ENCODE results near the gene CD33. TPM values are rescaled to one million over a fixed set of nuclear protein-coding genes. Genes with fewer than 3 reads are reported as not detected.

CD33 gene
- total RNA-seq, 3 donors from 2014 or later (not counting 1 experiment from before 2014, with no cell fraction given) = 2.3 to 6.5 (median 6.0) TPM

DNA sequence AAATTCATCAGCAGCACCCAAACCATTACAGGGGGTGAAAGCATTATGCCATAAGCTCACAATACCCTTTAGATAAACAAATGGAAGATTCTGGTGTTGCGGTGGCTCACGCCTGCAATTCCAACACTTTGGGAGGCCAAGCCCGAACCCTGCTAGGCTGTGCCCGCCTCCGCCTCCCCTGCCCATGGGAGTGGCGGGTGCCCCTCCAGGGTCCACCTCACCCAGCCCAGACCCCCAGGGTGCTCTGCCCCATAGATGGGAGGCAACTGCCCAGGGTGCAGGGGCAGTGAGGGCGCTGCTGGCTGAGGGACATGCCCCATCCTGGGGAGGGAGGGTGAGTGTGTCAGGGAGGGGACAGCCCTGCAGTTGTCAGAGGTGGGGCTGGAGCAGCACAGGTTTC is 16.0 kb downstream of the CD33 start:
- 94% methylated on average over 7 of the region's 7 CpGs for WGBS (ENCODE audit: insufficient coverage)
- no peaks in the 10 kb centered on the region for H3K9me3 Mint-ChIP-seq
- no peak overlapping the region for H3K4me3 ChIP-seq (ENCODE audit: low read length)
- peaks cover 15% of the 10 kb centered on the region for H3K4me1 ChIP-seq (ENCODE audit: control insufficient read depth, insufficient read depth, low read length)
- H3K4me1 Mint-ChIP-seq = peaks cover 21 to 23% of the 10 kb centered on the region in 2 donors
- DNase-seq = no peak
- ATAC-seq = no peak
- H3K9me3 ChIP-seq (ENCODE audit: control insufficient read depth, insufficient read depth, low read length) = no peaks in the 10 kb centered on the region
- no peaks in the 10 kb centered on the region for H3K36me3 Mint-ChIP-seq
- no peak overlapping the region for H3K4me3 Mint-ChIP-seq
- no peak overlapping the region for H3K27ac Mint-ChIP-seq
- H3K36me3 ChIP-seq (ENCODE audit: control insufficient read depth, insufficient read depth, low read length) = no peaks in the 10 kb centered on the region
- H3K27me3 ChIP-seq (ENCODE audit: control insufficient read depth, insufficient read depth, low read length) = no peaks in the 10 kb centered on the region
- peaks cover 5 to 10% of the 10 kb centered on the region in 2 donors for H3K27me3 Mint-ChIP-seq (ENCODE audit: low read depth in 2 of 2)
- H3K27ac ChIP-seq (ENCODE audit: low read length) = no peak overlapping the region
- intact Hi-C loops (cut with micrococcal nuclease) = no loop called here
- TF ChIP-seq, protein P1, sequence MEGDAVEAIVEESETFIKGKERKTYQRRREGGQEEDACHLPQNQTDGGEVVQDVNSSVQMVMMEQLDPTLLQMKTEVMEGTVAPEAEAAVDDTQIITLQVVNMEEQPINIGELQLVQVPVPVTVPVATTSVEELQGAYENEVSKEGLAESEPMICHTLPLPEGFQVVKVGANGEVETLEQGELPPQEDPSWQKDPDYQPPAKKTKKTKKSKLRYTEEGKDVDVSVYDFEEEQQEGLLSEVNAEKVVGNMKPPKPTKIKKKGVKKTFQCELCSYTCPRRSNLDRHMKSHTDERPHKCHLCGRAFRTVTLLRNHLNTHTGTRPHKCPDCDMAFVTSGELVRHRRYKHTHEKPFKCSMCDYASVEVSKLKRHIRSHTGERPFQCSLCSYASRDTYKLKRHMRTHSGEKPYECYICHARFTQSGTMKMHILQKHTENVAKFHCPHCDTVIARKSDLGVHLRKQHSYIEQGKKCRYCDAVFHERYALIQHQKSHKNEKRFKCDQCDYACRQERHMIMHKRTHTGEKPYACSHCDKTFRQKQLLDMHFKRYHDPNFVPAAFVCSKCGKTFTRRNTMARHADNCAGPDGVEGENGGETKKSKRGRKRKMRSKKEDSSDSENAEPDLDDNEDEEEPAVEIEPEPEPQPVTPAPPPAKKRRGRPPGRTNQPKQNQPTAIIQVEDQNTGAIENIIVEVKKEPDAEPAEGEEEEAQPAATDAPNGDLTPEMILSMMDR (IDR thresholded peaks at IDR 0.05) = no peak

DNA sequence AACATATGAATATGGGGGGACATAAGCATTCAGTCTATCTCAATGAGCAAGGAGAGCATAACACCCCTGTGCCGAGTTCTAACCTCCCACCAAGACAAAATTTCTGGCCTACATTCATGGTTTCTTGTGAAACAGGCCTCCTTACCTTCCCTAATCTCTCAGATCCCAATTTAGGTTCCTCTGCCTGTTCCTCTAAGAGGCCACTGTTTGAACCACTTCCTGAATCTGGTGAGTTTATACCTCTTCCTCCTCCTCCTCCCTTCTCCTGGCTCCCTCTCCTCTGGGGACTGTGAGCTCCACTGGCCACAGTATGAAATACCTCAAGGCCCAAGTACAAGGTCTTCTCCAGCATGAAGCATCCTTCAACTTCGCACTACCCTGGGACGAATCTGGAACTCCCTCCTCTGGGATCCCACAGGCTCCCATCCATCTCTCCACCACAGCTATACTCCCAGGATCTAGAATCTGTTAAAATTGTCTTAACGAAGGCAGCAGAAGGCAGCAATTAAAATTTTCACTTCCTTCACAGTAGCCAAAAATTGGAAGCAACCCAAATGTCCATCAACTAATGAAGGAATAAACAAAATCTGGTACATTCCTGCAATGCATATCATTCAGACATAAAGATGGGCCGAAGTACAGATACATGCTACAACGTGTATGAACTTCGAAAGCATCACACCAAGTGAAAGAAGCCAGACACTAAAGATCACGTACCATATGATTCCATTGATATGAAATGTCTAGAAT is 18.2 kb downstream of the CD33 start:
- H3K27me3 ChIP-seq (ENCODE audit: control insufficient read depth, insufficient read depth, low read length) = no peaks in the 10 kb centered on the region
- intact Hi-C loops (cut with micrococcal nuclease) = no loop called here
- Mint-ChIP-seq H3K4me1 (peaks cover 35 to 36% of the 10 kb centered on the region in 2 donors), H3K27ac (no peak overlapping the region), H3K36me3 (no peaks in the 10 kb centered on the region), H3K4me3 (no peak overlapping the region), H3K9me3 (no peaks in the 10 kb centered on the region), H3K27me3 (ENCODE audit: low read depth in 2 of 2) (peaks cover 5 to 10% of the 10 kb centered on the region in 2 donors)
- peaks cover 22% of the 10 kb centered on the region for H3K4me1 ChIP-seq (ENCODE audit: control insufficient read depth, insufficient read depth, low read length)
- DNase-seq (no peak), ATAC-seq (no peak)
- WGBS (ENCODE audit: insufficient coverage) = 77% methylated on average over 8 of the region's 8 CpGs
- no peak overlapping the region for H3K4me3 ChIP-seq (ENCODE audit: low read length)
- TF ChIP-seq, protein P1 (IDR thresholded peaks at IDR 0.05) = no peak
- no peaks in the 10 kb centered on the region for H3K36me3 ChIP-seq (ENCODE audit: control insufficient read depth, insufficient read depth, low read length)
- H3K27ac ChIP-seq (ENCODE audit: low read length) = no peak overlapping the region
- no peaks in the 10 kb centered on the region for H3K9me3 ChIP-seq (ENCODE audit: control insufficient read depth, insufficient read depth, low read length)

DNA sequence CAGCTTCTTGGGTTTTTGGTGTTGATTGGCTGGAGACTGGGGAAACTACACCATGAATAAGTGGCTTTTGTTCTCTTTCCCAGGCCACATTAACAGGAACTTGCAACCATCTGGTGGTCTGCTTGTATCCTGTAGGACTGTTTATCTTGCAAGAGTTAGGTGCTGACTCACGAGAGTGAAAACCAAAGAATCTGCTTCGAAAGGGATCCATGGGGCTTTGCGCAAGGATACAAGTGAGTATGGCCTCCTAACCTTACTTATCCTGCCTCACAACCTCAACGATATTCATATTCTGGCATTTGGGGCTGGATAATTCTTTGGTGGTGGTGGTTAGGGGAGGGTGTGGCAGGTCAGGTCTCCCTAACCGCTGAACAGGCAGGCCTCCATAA is 21.3 kb downstream of the CD33 start:
- ATAC-seq (peak in 2 of 3 donors; percentile 24 to 33), DNase-seq (no peak)
- TF ChIP-seq, protein P1 (IDR thresholded peaks at IDR 0.05) = no peak
- H3K36me3 ChIP-seq (ENCODE audit: control insufficient read depth, insufficient read depth, low read length) = no peaks in the 10 kb centered on the region
- intact Hi-C loops (cut with micrococcal nuclease) = no loop called here
- H3K4me3 ChIP-seq (ENCODE audit: low read length) = no peak overlapping the region
- H3K9me3 Mint-ChIP-seq = no peaks in the 10 kb centered on the region
- peaks cover 35 to 36% of the 10 kb centered on the region in 2 donors for H3K4me1 Mint-ChIP-seq
- no peaks in the 10 kb centered on the region for H3K27me3 ChIP-seq (ENCODE audit: control insufficient read depth, insufficient read depth, low read length)
- peak overlapping the region; percentile 13 to 80 for H3K27ac Mint-ChIP-seq
- H3K36me3 Mint-ChIP-seq = no peaks in the 10 kb centered on the region
- peak overlapping the region; percentile 55 for H3K4me3 Mint-ChIP-seq
- H3K27ac ChIP-seq (ENCODE audit: low read length) = no peak overlapping the region
- H3K27me3 Mint-ChIP-seq (ENCODE audit: low read depth in 2 of 2) = peaks cover 0 to 2% of the 10 kb centered on the region in 2 donors
- no peaks in the 10 kb centered on the region for H3K9me3 ChIP-seq (ENCODE audit: control insufficient read depth, insufficient read depth, low read length)
- 16% methylated on average over 4 of the region's 5 CpGs for WGBS (ENCODE audit: insufficient coverage)
- H3K4me1 ChIP-seq (ENCODE audit: control insufficient read depth, insufficient read depth, low read length) = peaks cover 22% of the 10 kb centered on the region
